Stimulated activated CD8-positive, alpha-beta memory T cell treated with anti-CD3 and anti-CD28 coated beads, Interleukin-12 subunit alpha, Interleukin-12 subunit beta, amount 100 ng/mL, for 24 hours (primary cell): Measurements from ENCODE around the gene KIF20B.
"Not testable (repeated sequence)": the region's sequence is repeated elsewhere in the genome, so short reads cannot be mapped to it uniquely, and the experiment has no call there.

ENCODE experiments used
- DNase-seq: peaks from one replicate; pipeline ENCODE4 v3.0.0-alpha.2; 2020; ENCODE audit errors: extremely low read depth

Gene KIF20B

DNA sequence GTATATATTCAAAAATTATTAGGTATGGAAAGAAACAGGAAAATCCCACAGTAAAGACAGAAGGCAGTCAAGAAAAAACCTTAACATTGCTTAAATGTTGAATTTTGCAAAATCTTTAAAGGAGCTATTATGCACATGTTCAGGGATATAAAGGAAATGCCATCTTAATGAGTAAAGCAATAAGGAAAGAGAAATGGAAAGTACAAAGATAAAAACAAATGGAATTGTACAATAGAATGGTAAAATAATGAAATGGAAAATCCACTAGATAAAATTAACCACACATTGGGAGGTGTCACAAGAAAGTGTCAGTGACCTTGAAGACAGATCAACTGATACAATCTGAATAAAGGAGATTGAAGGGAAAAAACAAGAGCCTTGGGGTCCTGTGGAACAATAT lies 82.0 kb downstream of the KIF20B start:
- no peak for DNase-seq

DNA sequence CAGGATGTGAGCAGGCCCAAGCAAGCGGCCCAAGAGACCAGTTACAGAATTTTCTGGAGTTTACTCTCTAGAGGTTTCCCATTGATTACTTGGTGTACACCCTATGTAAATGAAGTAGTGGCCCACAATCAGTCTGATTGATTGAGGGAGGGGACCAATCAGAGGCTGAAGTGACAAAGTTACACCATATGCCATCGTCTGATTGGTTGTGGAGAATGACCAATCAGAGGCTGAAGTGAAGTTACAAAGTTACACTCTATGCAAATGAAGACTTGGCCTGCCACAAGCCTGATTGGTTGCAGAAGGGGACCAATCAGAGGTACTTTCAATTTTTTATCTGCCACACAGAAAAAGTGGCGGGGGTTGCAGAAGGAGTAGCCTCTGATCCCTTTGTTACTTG lies 83.7 kb downstream of the KIF20B start:
- DNase-seq = no peak

DNA sequence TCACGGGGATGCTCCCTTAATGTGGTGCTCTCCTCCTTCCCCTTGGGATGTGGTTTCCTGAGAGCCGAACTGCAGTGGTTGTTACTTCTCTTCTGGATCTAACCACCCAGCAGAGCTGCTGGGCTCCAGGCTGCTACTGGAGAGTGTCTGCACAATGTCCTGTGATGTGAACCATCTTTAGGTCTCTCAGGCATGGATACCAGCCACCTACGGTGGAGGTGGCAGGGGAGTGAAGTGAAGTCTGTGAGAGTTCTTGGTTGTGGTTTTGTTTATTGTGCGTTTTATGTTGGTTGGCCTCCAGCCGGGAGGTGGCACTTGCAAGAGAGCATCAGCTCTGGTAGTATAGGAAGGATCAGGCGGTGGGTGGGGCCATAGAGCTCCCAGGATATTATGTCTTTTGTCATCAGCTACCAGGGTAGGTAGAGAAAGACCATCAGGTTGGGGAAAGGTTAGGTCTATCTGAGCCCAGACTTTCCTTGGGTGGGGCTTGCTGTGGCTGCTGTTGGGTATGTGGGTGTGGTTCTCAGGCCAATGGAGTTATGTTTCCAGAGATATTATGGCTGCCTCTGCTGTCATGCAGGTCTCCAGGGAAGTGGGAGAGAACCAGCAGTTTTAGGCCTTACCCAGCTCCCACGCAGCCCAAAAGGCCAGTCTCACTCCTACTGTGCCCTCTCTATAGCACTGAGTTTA lies 87.9 kb downstream of the KIF20B start:
- DNase-seq = no peak

DNA sequence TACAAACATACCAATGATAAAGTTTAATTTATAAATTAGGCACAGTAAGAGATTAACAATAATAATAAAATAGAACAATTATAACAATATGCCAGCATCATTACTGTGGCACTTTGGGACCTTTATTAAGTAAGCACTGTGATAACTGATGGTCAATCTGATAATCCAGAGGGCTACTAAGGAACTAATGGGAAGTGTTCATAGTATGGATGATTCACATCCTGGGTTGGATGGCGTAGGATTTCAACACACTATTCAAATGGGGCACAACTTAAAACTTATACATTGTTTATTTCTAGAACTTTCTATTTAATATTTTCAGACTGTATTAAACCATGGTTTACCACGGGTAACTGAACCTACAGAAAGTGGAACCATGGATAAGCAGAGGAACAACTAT lies 90.8 kb downstream of the KIF20B start:
- no peak for DNase-seq

DNA sequence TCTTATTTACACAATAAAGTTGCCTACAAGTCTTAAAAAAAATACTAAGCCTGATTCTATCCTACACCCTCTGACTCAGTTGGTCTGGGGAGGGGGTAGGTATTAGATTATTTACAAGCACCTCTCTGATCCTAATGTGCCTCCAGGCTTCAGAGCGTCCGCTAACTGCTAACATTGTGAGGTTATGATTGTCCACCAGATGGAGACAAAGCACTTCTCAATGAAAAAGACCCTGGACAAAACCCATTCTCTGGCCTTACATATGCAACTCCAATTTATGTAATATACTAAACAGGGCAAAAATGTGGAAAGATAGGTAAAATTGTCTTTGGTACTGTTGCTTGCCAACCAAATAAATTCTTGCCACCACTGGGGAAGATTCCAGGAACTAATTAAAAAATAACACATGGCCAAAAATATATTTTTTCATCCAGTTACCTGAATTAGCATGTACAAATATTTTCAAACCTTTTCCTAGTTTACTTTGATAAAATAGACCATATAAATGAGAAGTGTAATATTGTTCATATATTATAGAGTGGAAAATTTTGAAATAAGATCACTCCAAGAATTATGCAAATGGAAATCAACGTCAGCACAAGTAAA lies 92.4 kb downstream of the KIF20B start:
- no peak for DNase-seq

DNA sequence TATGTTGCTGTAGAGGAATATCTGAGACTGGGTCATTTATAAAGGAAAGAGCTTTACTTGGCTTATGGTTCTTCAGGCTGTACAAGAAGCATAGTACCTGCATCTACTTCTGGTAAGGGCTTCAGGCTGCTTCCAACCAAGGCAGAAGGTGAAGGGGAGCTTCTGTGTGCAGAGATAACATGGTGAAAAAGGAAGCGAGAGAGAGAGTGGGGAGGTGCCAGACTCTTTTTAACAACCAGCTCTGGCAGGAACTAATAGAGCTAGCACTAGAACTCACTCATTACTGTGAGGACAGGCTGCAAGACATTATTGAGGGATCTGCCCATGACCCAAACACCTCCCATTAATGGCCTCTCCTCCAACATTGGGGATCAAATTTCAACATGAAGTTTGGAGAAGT lies 94.5 kb downstream of the KIF20B start:
- no peak for DNase-seq

DNA sequence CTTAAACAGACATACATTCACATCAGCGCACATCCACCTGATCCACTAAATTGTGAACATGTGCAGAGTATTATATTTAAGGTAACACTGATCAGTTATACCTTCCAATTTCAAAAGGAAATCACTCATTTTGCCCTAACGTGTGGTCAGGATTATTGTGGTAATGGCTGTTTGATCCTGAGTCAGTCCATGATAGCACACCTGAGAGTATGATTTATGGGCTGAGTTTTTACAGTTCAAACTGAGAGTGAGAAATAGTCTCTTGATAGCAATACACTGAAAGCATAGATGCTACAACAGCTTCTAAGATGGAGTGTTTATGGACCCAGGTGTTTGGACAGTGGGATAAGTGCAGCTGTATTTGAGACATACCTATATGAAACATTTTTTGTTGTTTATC lies 96.7 kb downstream of the KIF20B start:
- DNase-seq = no peak

DNA sequence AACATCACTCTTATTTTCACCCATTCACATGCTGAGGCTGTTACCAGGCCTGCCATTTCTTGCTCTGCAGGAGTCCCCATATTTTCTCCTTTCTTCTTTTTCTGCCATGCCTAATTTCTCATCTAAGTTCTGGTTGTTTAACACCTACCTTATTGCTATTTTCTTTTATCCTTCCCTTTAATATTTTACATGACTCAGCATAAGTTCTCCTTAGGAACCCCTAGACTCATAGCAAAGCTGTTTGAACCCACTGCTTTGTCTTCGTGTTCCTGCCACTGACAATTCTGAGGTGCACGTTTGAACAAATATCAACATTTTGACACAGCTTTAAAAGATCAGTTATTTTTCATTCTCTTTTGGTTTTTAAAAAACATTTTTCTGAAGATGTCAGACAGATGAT lies 98.2 kb downstream of the KIF20B start:
- DNase-seq = no peak

DNA sequence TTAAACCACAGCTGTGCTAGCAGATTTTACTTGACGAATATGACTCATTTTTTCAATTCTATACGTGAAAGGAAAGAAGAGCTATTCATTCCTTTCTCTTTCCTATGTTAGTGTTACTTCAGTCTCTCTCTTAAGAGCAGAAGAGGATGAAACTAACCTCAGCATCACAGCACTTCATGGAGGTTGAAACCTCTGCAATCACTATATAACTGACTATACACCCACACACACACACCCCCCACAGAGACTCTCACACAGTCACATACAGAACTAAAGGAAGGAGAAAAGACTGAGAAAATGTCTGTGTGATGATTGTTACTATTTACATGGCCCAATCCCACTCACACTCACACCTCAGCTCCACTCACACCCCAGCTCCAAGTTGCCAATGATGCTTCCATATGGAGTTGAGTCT lies 104.2 kb downstream of the KIF20B start:
- peak; percentile 8 for DNase-seq

DNA sequence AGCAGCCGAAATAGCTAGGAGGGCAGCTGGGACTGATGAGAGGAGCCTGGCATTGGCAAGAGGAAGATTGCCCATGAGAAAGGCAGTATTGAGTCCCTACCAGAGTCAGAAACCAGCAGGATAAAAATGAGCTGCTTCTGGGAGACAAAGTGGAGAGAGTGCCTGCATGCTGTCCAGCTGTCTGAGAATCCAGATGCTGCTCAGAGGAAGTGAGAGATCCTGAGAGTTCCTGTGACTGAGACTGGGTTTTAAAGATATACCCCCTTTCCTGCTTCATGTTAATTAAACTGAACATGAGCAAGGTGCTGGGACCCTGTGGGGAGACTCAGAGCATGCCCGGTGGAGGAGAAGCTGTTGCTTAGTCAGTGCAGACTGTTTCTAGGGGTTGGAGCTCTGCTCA lies 107.5 kb downstream of the KIF20B start:
- no peak for DNase-seq

DNA sequence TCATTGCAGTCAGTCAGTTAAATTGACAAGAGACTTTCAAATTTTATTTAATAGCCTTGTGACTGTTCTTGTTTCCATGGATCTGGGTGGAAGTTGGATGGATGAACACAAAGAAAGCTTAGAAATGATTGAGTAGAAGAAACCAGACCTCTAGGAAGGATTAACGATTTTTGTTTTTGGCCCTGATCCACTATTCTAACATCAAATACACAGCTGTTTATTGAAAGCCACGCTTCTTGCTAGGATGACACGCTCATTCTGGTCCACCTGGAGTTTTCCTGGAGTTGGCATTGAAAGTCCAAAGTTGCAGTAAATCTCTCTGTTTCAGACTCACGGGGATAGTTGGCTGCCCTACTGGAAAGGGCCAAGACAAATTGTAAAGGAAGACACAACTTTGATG lies 108.4 kb downstream of the KIF20B start:
- no peak for DNase-seq

DNA sequence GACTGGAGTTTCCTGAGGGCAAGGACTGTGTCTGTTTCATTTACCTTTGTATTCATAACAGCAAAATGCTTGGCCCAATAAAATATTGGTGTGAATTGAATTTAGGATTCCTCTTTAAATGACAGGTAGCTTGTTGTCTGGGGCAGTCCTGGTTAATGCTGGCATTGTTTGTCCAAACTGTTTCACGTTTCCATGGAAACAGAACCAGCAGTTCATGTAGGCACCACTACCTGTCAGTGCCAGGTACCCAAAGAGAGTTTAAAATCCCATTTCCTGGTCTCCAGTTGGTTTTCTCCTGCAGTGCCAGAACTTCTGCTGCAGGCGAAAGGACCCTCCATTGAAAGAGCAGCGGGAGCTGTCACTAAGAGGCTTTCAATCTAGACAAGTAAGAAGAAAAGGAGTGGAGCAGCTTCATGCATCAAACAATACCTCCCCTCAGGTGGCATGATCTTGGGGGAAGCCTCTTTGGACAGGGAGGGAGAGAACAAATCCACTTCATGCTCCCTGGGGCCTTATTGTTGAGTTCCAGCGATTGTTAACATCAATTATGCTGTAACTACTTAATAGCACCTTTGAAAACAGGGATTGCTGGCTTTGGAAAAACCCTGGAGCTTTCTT lies 109.6 kb downstream of the KIF20B start:
- no peak for DNase-seq

DNA sequence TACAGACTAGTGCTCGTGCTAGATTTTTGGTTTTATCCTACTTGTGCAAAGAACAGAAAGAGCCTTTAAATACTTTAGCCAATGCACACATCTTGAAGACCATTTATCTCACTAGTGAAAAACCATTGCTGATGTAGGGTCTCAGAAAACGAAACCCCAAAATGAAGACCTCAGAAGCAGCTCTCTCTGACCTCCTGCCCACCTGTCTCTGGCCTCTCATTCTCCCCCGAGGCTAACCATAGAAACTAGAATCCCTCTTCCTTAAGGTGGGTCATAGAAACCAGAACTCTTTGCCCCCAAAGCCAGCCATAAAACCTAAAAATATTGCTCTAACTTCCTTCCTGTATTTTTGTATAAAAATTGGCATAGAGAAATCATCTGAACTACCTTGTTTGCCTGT lies 112.2 kb downstream of the KIF20B start:
- DNase-seq = no peak

DNA sequence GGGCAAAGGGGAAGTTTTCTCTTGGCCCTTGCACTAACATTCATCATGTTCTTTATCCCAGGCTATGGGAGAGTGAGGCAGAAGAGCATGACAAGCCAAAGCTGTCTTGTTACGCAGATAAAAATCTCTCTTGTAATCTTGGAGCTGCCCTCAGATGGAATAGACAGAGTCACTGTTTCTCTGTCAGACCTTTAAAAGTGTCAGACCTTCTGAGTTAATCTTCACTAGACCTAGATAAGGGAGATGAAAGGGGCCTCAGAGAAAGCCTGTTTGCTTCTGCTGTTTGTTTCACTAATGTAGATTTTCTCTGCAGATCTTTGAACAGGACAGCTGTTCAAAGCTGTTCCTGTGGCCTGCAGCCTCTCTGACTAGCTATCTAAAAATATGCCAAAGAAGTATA lies 112.9 kb downstream of the KIF20B start:
- no peak for DNase-seq

DNA sequence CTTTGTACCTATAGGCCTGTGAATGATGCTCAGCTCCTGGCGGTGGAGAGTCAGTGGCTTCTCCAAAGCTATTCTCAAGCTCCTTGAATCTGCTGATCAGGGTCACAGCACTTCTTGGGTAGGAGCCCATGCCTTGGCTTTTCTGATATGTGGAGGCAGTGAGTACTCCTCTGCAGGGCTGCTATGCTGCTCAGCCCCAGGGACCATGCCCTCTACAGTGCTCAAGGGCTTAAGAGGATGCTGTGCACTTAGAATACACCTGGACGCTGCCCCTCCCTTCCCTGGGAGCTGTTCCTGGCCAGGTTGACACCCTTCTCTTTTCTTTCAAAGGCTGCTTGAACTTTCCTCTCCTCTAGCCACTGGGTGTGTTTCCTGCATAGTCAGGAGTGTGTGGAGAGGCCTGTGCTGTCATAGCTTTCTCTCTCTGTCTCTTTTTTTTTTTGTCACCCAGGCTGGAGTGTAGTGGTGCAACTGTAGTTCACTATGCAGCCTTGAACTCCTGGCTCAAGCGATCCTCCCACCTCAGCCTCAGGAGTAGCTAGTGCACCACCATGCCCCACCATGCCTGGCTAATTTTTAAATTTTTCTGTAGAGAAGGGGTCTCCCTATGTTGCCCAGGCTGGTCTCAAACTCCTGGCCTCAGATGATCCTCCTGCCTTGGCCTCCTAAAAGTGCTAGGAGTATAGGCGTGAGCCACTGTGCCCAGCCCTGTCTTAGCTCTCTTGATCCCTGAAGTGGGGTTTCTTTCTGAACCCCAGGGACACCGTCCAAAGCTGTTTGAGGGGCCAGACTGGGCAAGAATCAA lies 113.9 kb downstream of the KIF20B start:
- DNase-seq = no peak

DNA sequence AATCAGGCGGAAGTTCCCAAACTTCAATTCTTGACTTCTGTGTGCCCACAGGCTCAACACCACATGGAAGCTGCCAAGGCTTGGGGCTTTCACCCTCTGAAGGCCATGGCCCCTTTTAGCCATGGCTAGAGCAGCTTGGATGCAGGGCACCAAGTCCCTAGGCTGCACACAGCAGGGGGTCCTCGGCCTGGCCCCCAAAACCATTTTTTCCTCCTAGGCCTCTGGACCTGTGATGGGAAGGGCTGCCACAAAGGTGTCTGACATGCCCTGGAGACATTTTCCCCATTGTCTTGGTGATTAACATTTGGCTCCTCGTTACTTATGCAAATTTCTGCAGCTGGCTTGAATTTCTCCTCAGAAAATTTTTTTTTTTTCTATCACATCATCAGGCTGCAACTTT lies 117.6 kb downstream of the KIF20B start:
- DNase-seq = not testable (repeated sequence)
